HUES6 (cell line): ENCODE measurements around the gene SKP1.

ENCODE experiments used
- H3K27ac ChIP-seq: 2 replicates; pipeline ENCODE4 v1.7.0; 2013; ENCODE audit warnings: low read depth, mild to moderate bottlenecking, low read length, inconsistent platforms
- H3K27me3 ChIP-seq: 2 replicates; pipeline ENCODE4 v1.6.1; 2013; ENCODE audit warnings: low read length; ENCODE audit not compliant: control insufficient read depth, insufficient read depth
- H3K36me3 ChIP-seq: 2 replicates; pipeline ENCODE4 v1.6.1; 2013; ENCODE audit warnings: low read length; ENCODE audit not compliant: control insufficient read depth, insufficient read depth
- H3K4me1 ChIP-seq: 2 replicates; pipeline ENCODE4 v1.6.1; 2013; ENCODE audit warnings: low read length; ENCODE audit not compliant: control insufficient read depth, insufficient read depth
- H3K4me3 ChIP-seq: 2 replicates; pipeline ENCODE4 v1.5.1; 2013; ENCODE audit warnings: low read depth, low read length
- H3K9ac ChIP-seq: one replicate; pipeline ENCODE4 v1.6.1; 2013; ENCODE audit warnings: mild to moderate bottlenecking, low read length
- H3K9me3 ChIP-seq: 2 replicates; pipeline ENCODE4 v1.6.1; 2013; ENCODE audit warnings: low read depth, low read length; ENCODE audit not compliant: control insufficient read depth, insufficient read depth

SKP1 gene

DNA sequence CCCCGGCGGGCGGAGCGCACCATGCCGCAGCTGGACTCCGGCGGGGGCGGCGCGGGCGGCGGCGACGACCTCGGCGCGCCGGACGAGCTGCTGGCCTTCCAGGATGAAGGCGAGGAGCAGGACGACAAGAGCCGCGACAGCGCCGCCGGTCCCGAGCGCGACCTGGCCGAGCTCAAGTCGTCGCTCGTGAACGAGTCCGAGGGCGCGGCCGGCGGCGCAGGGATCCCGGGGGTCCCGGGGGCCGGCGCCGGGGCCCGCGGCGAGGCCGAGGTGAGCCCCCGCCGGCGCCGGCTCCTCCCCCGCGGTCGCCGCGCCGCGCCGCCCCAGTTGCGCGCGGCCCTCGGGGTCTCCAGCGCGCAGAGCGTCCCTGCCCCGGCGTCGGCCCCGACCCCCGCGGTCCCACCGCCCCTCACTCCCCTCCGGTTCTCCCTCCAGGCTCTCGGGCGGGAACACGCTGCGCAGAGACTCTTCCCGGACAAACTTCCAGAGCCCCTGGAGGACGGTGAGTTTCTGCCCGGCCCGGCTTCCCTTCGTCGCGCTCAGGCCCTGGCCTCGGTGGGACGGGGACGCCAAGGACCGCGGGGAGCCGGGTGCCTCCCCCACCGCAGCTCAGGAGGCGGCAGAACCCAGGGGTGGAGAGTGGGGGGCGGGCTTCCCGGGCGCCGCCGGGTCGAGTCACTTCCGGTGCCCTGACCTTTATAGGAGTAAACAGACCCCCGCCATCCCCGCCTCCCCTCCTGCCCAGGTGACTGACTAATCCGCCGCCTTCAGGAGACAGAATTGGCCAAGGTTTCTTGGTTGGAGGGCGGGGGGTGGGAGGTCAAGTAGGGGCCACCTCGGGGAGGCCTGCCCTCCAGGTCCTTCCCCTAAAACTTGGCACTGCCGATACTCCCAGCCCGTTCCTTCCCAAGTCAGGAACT, 61.6 kb downstream of the SKP1 start:
- Histone ChIP-seq H3K9ac (peak overlapping the region; percentile 92), H3K4me3 (peak overlapping the region; percentile 82), H3K27me3 (peaks cover 19% of the 10 kb centered on the region; the same call in 1 of the 2 replicates), H3K36me3 (peaks cover 38% of the 10 kb centered on the region), H3K4me1 (peaks cover 39% of the 10 kb centered on the region), H3K9me3 (no peaks in the 10 kb centered on the region), H3K27ac (peak overlapping the region; percentile 80; the same call in 1 of the 2 replicates)

DNA sequence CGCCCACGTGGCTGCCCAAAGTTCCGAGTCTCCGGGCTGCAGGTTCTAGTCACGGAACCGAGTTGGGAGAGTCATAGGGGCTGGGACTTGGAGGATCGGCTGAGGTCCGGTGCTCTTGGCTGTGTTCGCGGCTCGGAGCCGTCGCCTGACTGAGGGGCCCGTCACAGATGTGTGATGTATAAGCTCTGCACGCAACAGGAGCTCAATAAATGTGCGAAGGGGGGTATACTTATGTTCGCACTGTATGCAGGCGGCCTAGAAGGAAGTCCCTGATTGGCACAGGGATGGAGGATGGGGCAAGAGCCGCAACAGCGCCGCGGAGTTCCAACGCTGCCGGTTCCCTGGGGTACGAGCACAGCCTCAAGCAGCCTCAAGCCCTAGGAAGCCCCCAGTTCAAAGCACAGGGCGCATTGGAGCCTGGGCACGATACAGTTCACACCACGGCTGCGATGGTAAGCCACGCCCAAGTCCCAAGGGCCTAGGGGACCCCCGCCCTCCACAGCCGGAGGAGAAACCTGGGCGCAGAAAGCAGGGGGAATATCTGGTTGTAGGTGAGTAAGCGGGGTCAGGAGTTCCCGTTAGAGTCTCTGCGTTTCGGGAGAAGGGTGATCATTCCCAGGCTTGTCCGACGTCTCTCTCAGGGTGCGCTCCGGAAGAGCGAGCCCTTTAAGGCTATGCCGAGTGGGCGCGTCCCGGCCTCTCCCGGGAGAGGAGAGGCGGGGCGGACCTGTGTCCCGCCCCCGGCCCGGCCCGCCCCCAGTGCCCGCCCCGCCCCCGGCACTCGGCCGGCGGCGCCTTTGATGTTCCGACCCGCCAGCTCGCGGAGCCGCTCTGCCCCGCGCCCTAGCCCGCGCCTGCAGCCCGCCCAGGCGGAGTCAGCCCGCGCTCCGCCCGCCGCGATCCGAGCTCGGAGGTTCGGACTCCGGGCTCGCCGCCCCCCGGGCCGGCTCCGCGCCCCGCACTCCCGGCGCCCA, 62.6 kb downstream of the SKP1 start, which contains the start of gene TCF7:
Gene TCF7 (plus strand): TSS at position 780 of the 974 bp plus-strand sequence. CDS start 226 bp downstream, outside the sequence.
- Histone ChIP-seq H3K27me3 (peaks cover 19% of the 10 kb centered on the region; the same call in 1 of the 2 replicates), H3K9me3 (no peaks in the 10 kb centered on the region), H3K36me3 (peaks cover 30% of the 10 kb centered on the region), H3K27ac (peak within 1 kb of the TSS; percentile 80; the same call in 1 of the 2 replicates), H3K4me1 (peaks cover 39% of the 10 kb centered on the region), H3K4me3 (peak within 1 kb of the TSS; percentile 82), H3K9ac (peak within 1 kb of the TSS; percentile 92)

DNA sequence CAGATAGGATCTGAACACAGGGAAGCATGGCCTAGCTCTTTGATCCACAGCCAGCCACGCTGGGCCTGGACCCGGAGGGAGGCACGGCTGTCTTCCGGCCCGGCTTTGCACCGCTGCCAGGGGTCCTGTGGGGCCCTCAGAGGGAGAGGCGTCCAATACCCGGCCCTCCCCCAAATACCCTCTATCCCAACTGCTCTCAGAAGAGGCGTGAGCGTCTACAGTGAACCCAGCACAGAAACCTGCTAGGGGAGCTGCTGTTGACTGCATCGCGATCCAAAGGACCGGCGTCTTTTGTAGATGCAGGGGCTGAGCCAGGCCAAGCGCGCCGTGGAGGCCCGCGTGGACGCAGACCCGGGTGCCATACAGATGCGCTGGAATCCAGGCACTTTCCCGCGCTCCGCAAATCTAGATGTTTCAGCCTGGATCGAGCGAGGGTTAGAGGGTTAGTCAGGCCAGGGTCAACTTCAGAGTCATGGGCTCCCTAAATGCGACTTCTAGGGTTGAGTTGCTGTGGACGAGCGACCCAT, 63.3 kb downstream of the SKP1 start:
- Histone ChIP-seq H3K4me1 (peaks cover 39% of the 10 kb centered on the region), H3K27me3 (peaks cover 19% of the 10 kb centered on the region; the same call in 1 of the 2 replicates), H3K9me3 (no peaks in the 10 kb centered on the region), H3K4me3 (peak overlapping the region; percentile 62), H3K27ac (no peak overlapping the region), H3K36me3 (peaks cover 24% of the 10 kb centered on the region), H3K9ac (peak overlapping the region; percentile 56)

GRCh38 chr5:134112726-134113362, 63.9 kb downstream of the SKP1 start:
- peaks cover 19% of the 10 kb centered on the region; the same call in 1 of the 2 replicates for H3K27me3 ChIP-seq
- no peak overlapping the region for H3K4me3 ChIP-seq
- H3K36me3 ChIP-seq = peaks cover 19% of the 10 kb centered on the region
- H3K4me1 ChIP-seq = peaks cover 39% of the 10 kb centered on the region
- no peaks in the 10 kb centered on the region for H3K9me3 ChIP-seq
- H3K9ac ChIP-seq = no peak overlapping the region
- H3K27ac ChIP-seq = no peak overlapping the region

DNA sequence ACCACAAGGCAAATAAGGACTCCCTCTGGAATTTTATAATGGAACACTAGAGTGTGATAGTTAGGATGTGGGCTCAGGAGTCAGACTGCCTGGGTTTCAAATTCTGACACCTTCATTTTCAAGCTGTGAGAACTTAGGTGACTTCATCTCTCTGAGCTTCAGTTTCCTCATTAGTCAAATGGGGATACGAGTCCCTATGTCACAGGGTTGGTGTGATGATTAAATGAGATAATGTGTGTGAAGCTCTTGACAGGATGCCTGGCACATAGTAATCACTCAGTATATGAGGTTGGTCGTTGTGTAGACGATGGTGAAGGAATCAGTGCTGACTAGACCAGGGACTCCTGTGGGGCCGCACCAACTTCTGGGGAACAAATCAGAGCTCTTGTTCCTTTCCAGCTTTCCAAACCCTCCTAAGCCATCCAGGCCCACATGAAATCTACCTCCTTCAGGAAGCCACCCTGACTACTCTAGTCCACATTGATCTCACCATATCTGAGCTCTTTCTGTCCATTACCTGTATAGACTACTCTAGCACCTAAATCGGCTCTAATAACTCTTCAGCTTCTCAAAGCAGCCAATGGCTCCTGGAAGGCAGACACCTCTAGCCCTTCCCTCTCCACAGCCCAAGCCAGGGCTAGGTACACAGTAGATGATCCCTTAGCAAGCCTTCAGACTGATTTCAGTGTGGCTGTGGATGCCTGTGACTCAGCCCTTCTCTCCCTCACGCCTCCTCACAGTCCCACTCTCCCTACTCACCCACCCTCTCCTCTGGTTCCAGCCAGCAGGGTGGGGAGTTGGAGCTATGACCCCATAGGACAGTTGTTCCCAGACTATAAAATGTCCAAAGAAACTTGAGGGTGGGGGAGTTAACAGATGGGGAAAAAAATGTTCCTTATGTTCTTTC, 64.8 kb downstream of the SKP1 start:
- Histone ChIP-seq H3K9me3 (no peaks in the 10 kb centered on the region), H3K36me3 (peaks cover 11% of the 10 kb centered on the region), H3K27me3 (peaks cover 19% of the 10 kb centered on the region; the same call in 1 of the 2 replicates), H3K9ac (no peak overlapping the region), H3K4me1 (peaks cover 39% of the 10 kb centered on the region), H3K27ac (no peak overlapping the region), H3K4me3 (no peak overlapping the region)

DNA sequence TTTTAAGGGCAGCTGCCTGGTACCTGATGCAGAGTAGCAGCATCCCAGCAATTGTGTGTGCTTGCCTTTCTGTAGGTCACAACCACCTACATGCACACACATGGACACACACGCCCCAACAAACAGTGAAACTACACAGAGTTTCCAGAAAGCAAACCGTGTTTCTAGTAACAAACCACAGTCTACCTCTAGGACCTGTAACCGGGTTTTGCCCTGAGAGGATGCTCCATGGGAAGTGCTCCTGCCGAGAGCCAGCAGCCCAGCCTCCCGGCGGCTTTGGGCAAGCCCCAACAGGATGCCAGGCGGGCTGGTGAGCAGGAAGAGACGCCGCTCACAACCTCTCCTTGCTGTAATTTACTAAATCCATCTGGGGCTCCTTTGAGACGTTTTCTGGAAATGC, 66.4 kb downstream of the SKP1 start:
- no peak overlapping the region for H3K9ac ChIP-seq
- no peak overlapping the region for H3K4me3 ChIP-seq
- H3K4me1 ChIP-seq = peaks cover 40% of the 10 kb centered on the region
- peaks cover 19% of the 10 kb centered on the region; the same call in 1 of the 2 replicates for H3K27me3 ChIP-seq
- H3K36me3 ChIP-seq = no peaks in the 10 kb centered on the region
- no peaks in the 10 kb centered on the region for H3K9me3 ChIP-seq
- no peak overlapping the region for H3K27ac ChIP-seq

DNA sequence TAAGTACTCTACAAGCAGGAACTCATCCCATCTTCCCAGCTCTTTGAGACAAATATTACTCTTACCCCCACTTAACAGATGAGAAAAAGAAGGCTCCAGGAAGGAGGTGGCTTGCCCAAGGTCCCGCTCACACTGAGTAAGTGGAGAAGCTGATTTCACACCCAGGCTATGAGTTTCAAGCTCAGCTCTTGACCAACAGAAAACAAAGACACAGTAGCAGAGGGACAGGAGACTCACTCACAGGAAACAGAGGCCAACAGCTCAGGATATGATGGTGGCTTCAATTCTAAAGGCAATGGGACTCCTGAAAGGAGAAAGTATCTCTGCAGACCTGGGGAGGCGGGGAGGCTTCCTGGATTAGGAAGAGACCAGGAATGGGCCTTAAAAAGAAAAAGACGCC, 69.0 kb downstream of the SKP1 start:
- Histone ChIP-seq H3K4me3 (no peak overlapping the region), H3K9me3 (no peaks in the 10 kb centered on the region), H3K27me3 (peaks cover 9% of the 10 kb centered on the region; the same call in 1 of the 2 replicates), H3K36me3 (no peaks in the 10 kb centered on the region), H3K9ac (no peak overlapping the region), H3K4me1 (peaks cover 49% of the 10 kb centered on the region), H3K27ac (no peak overlapping the region)

DNA sequence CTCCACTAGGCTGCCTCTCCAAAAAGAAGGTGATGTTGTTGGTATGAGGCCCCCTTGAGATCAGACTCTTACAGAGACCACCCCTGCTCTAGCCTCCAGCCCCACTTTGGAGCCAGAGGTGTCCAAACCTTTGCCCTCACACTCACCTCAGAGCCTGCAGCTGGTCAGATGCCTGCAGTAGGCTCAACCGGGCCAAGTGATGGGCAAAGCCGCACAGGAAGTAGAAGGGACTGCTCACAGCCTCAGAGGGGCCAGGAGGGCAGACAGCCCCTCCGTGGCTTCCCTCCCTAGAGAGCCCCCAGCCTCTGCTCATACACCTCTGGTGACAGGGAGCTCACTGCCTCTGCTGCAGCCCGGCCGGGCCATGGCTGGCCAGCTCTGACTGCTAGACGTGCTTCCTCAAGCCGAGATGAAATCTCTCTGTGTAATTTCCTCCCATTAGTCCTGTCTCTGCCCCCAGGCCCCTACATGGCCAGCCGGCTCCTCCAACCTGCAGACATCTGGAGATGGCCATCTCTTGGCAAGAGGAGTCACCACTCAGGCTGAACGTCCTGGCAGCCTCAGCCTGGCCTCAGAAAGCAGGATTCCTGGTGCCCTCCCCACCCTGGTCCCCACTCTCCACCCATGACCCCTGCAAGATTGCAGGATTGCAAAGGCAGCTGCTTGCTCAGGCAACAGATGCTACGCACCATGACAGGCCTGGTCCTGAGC, 69.6 kb downstream of the SKP1 start:
- peaks cover 2% of the 10 kb centered on the region; the same call in 1 of the 2 replicates for H3K27me3 ChIP-seq
- no peaks in the 10 kb centered on the region for H3K36me3 ChIP-seq
- H3K9me3 ChIP-seq = no peaks in the 10 kb centered on the region
- H3K4me3 ChIP-seq = no peak overlapping the region
- no peak overlapping the region for H3K27ac ChIP-seq
- H3K9ac ChIP-seq = no peak overlapping the region
- peaks cover 43% of the 10 kb centered on the region for H3K4me1 ChIP-seq

DNA sequence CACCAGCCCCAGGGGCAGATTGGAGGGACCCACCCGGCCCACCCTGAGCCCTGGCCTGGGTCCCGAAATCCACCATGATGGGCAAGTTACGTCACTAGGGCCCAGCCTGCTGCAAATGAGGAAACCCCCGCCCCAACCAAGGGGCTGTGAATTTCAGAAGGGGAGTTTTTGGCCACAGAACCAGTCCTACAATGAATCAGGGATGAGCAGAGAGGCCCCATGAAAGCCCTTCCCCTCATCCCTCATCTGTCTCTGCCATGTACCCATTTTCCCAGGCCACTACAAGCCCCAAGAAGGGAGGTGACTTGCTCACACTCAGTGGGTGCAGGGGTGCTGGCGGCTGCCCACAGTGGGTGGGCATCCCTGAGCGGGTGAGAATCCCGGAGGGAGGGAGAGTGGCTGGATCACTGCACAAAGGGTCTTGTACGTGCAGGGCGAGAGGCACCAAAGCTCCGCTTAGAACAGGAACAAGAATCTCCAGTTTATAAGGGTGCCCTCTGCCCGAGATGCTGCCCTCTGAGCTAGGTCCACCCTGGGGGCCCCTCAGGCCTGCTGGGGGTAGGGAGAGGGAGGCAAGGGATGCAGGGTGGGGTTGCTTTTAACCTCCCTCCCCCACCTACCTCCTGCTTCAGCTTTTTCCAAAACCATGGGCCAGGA, 72.6 kb downstream of the SKP1 start:
- Histone ChIP-seq H3K4me3 (no peak overlapping the region), H3K9me3 (no peaks in the 10 kb centered on the region), H3K9ac (no peak overlapping the region), H3K27me3 (no peaks in the 10 kb centered on the region), H3K27ac (no peak overlapping the region), H3K4me1 (peaks cover 53% of the 10 kb centered on the region), H3K36me3 (no peaks in the 10 kb centered on the region)
